HEK293 (cell line): Measurements from ENCODE around the gene NXPH2.
A peak's percentile ranks its signal among the peaks of the same experiment; 100 is the strongest.
"Not testable (repeated sequence)": the region's sequence is repeated elsewhere in the genome, so short reads cannot be mapped to it uniquely, and the experiment has no call there.

Source experiments
- CTCF ChIA-PET: fragments of 350-600 bp; formaldehyde crosslinking; extraction: SDS; loops from one replicate; lab custom pipeline; 2021; ENCODE audit warnings: antibody characterized with exemption; lab: Yijun Ruan, JAX
- POLR2A ChIA-PET: fragments of 300-600 bp; formaldehyde crosslinking; extraction: SDS; loops from one replicate; lab custom pipeline; 2020; ENCODE audit warnings: antibody characterized with exemption, inconsistent platforms; lab: Yijun Ruan, JAX
- H3K27ac ChIP-seq: fragments of 200-500 bp; sonication (Bioruptor generic); 2 replicates; pipeline ENCODE4 v1.5.1; 2014; ENCODE audit warnings: low read depth, low read length, control low read depth, inconsistent platforms; ENCODE audit errors: extremely low read depth
- H3K36me3 ChIP-seq, 2 experiments: fragments of 200-500 bp in 1 of 2; sonication (Bioruptor generic) in 1 of 2; 1 replicate in 1 of 2; 2 replicates in 1 of 2; pipeline ENCODE4 v1.5.1; 2014 to 2017; ENCODE audit warnings: inconsistent platforms in 2 of 2, low read length in 2 of 2; ENCODE audit not compliant: control insufficient read depth in 2 of 2, insufficient read depth in 1 of 2
- H3K4me1 ChIP-seq: fragments of 200-500 bp; sonication (Bioruptor generic); 2 replicates; pipeline ENCODE4 v1.5.1; 2014; ENCODE audit warnings: mild to moderate bottlenecking, low read length, inconsistent platforms; ENCODE audit not compliant: control insufficient read depth, insufficient read depth
- H3K4me3 ChIP-seq: 2 replicates; pipeline ENCODE4 v1.5.1; 2011; ENCODE audit warnings: low read depth, mild to moderate bottlenecking, control low read depth, low read length, moderate library complexity
- H3K9me3 ChIP-seq: fragments of 200-500 bp; sonication (Bioruptor generic); 2 replicates; pipeline ENCODE4 v1.5.1; 2014; ENCODE audit warnings: low read depth, low read length, inconsistent platforms; ENCODE audit not compliant: control insufficient read depth, insufficient read depth
- BCL11A ChIP-seq: fragments of 450-650 bp; formaldehyde crosslinking; IDR thresholded peaks from 2 replicates; pipeline ENCODE4 v1.5.1; 2016; ENCODE audit warnings: low read depth, missing biosample characterization, missing genetic modification characterization
- FEZF1 ChIP-seq: fragments of 450-650 bp; formaldehyde crosslinking; IDR thresholded peaks from 2 replicates; pipeline ENCODE4 v1.5.1; 2016; ENCODE audit warnings: missing biosample characterization, missing genetic modification characterization
- OSR2 ChIP-seq: fragments of 450-650 bp; formaldehyde crosslinking; IDR thresholded peaks from 2 replicates; pipeline ENCODE4 v1.5.1; 2016; ENCODE audit warnings: missing biosample characterization, missing genetic modification characterization
- SCRT1 ChIP-seq: fragments of 450-650 bp; formaldehyde crosslinking; IDR thresholded peaks from 2 replicates; pipeline ENCODE4 v1.5.1; 2016; ENCODE audit warnings: missing biosample characterization, missing genetic modification characterization, borderline replicate concordance
- SETDB1 ChIP-seq: IDR thresholded peaks from one replicate; pipeline ENCODE4 v1.6.1; 2017; ENCODE audit warnings: mild to moderate bottlenecking, low read length, moderate library complexity, mixed read lengths; ENCODE audit not compliant: insufficient read length
- SP2 ChIP-seq: fragments of 450-650 bp; formaldehyde crosslinking; IDR thresholded peaks from 2 replicates; pipeline ENCODE4 v1.5.1; 2016; ENCODE audit warnings: missing biosample characterization, missing genetic modification characterization
- TRIM28 ChIP-seq: IDR thresholded peaks from 2 replicates; pipeline ENCODE4 v1.6.1; 2011; ENCODE audit warnings: low read length, control low read depth, borderline replicate concordance
- ZFP69B ChIP-seq: fragments of 450-650 bp; formaldehyde crosslinking; IDR thresholded peaks from 2 replicates; pipeline ENCODE4 v1.5.1; 2016; ENCODE audit warnings: missing biosample characterization, missing genetic modification characterization
- ZNF121 ChIP-seq: fragments of 450-650 bp; formaldehyde crosslinking; IDR thresholded peaks from 2 replicates; pipeline ENCODE4 v1.5.1; 2016; ENCODE audit warnings: missing biosample characterization, missing genetic modification characterization
- ZNF138 ChIP-seq: fragments of 450-650 bp; formaldehyde crosslinking; IDR thresholded peaks from 2 replicates; pipeline ENCODE4 v1.5.1; 2016; ENCODE audit warnings: missing biosample characterization, missing genetic modification characterization, borderline replicate concordance
- ZNF155 ChIP-seq: fragments of 450-650 bp; formaldehyde crosslinking; IDR thresholded peaks from 2 replicates; pipeline ENCODE4 v1.5.1; 2016; ENCODE audit warnings: missing biosample characterization, missing genetic modification characterization
- ZNF184 ChIP-seq: fragments of 450-650 bp; IDR thresholded peaks from 2 replicates; pipeline ENCODE4 v1.5.1; 2018; ENCODE audit warnings: missing biosample characterization, mild to moderate bottlenecking, missing genetic modification characterization
- ZNF280D ChIP-seq: fragments of 450-650 bp; formaldehyde crosslinking; IDR thresholded peaks from 2 replicates; pipeline ENCODE4 v1.5.1; 2016; ENCODE audit warnings: missing biosample characterization, missing genetic modification characterization
- ZNF324 ChIP-seq: fragments of 450-650 bp; formaldehyde crosslinking; IDR thresholded peaks from 2 replicates; pipeline ENCODE4 v1.5.1; 2016; ENCODE audit warnings: missing biosample characterization, missing genetic modification characterization
- ZNF350 ChIP-seq: fragments of 450-650 bp; formaldehyde crosslinking; IDR thresholded peaks from 2 replicates; pipeline ENCODE4 v1.5.0; 2017; ENCODE audit warnings: missing biosample characterization, mild to moderate bottlenecking, missing genetic modification characterization
- ZNF404 ChIP-seq: fragments of 450-650 bp; formaldehyde crosslinking; IDR thresholded peaks from 2 replicates; pipeline ENCODE4 v1.5.1; 2017; ENCODE audit warnings: missing biosample characterization, missing genetic modification characterization
- ZNF423 ChIP-seq: fragments of 450-650 bp; formaldehyde crosslinking; IDR thresholded peaks from 2 replicates; pipeline ENCODE4 v1.5.1; 2016; ENCODE audit warnings: missing biosample characterization, missing genetic modification characterization
- ZNF426 ChIP-seq: fragments of 450-650 bp; formaldehyde crosslinking; IDR thresholded peaks from 2 replicates; pipeline ENCODE4 v1.5.1; 2017; ENCODE audit warnings: missing biosample characterization, missing genetic modification characterization, mild to moderate bottlenecking, inconsistent platforms, moderate library complexity
- ZNF449 ChIP-seq: fragments of 450-650 bp; formaldehyde crosslinking; IDR thresholded peaks from 2 replicates; pipeline ENCODE4 v1.5.1; 2017; ENCODE audit warnings: missing biosample characterization, mild to moderate bottlenecking, missing genetic modification characterization, moderate library complexity
- ZNF555 ChIP-seq: fragments of 450-650 bp; formaldehyde crosslinking; conservative IDR thresholded peaks from 2 replicates; pipeline ENCODE4 v1.5.1; 2017; ENCODE audit warnings: missing biosample characterization, mild to moderate bottlenecking, missing genetic modification characterization, inconsistent platforms
- ZNF658 ChIP-seq: fragments of 450-650 bp; formaldehyde crosslinking; IDR thresholded peaks from 2 replicates; pipeline ENCODE4; 2016; ENCODE audit warnings: missing biosample characterization, missing genetic modification characterization
- ZNF692 ChIP-seq: fragments of 450-650 bp; formaldehyde crosslinking; IDR thresholded peaks from 2 replicates; pipeline ENCODE4 v1.5.1; 2016; ENCODE audit warnings: missing biosample characterization, missing genetic modification characterization
- ZNF707 ChIP-seq: fragments of 450-650 bp; formaldehyde crosslinking; IDR thresholded peaks from 2 replicates; pipeline ENCODE4 v1.5.1; 2016; ENCODE audit warnings: missing biosample characterization, missing genetic modification characterization
- ZNF777 ChIP-seq: fragments of 450-650 bp; formaldehyde crosslinking; IDR thresholded peaks from 2 replicates; pipeline ENCODE4 v1.5.1; 2017; ENCODE audit warnings: missing biosample characterization, missing genetic modification characterization, borderline replicate concordance
- ZNF791 ChIP-seq: fragments of 450-650 bp; formaldehyde crosslinking; IDR thresholded peaks from 2 replicates; pipeline ENCODE4 v1.5.1; 2016; ENCODE audit warnings: missing biosample characterization, missing genetic modification characterization
- ZSCAN18 ChIP-seq: fragments of 450-650 bp; formaldehyde crosslinking; IDR thresholded peaks from 2 replicates; pipeline ENCODE4 v1.5.1; 2016; ENCODE audit warnings: missing biosample characterization, missing genetic modification characterization

The NXPH2 gene

GRCh38 chr2:138741851-138742250 is 38.3 kb downstream of the NXPH2 start:
- Histone ChIP-seq H3K27ac (no peak overlapping the region), H3K4me3 (no peak overlapping the region), H3K36me3 (no peaks in the 10 kb centered on the region)
- POLR2A ChIA-PET, result no interaction called here
- TF ChIP-seq ZNF449 (tag by site-specific recombination) (no peak), ZNF324 (no peak), ZNF155 (tag by site-specific recombination) (no peak), ZNF121 (tag by site-specific recombination) (no peak), ZNF138 (tag by site-specific recombination) (no peak), ZNF777 (tag by site-specific recombination) (no peak), ZNF692 (no peak), ZSCAN18 (tag by site-specific recombination) (no peak), ZFP69B (tag by site-specific recombination) (no peak), ZNF658 (tag by site-specific recombination) (no peak)
- TF ChIP-seq, all 188 proteins: peak for 0
- Histone ChIP-seq H3K9me3 (no peaks in the 10 kb centered on the region), H3K4me1 (no peaks in the 10 kb centered on the region)
- CTCF ChIA-PET, result interaction anchor here (0.7 kb wide), 1 partner anchor 775 kb away, joined by 3 read pairs; no protein-coding TSS in a partner anchor

- H3K36me3 ChIP-seq, H3K4me1 ChIP-seq, POLR2A ChIA-PET, H3K4me3 ChIP-seq, H3K9me3 ChIP-seq, H3K27ac ChIP-seq: not testable (repeated sequence)
- peak; percentile 61 for TF ChIP-seq ZNF707 (tag by site-specific recombination)
- CTCF ChIA-PET, result interaction anchor here (0.7 kb wide), 1 partner anchor 19 kb away, joined by 4 read pairs; no protein-coding TSS in a partner anchor
These were observed 43.1 kb downstream of the NXPH2 start for GRCh38 chr2:138737009-138737554.

- Histone ChIP-seq H3K4me3 (no peak overlapping the region), H3K4me1 (no peaks in the 10 kb centered on the region), H3K27ac (no peak overlapping the region), H3K36me3 (no peaks in the 10 kb centered on the region), H3K9me3 (no peaks in the 10 kb centered on the region; the same call in 1 of the 2 replicates)
- ChIA-PET POLR2A (no interaction called here), CTCF (interaction anchor here (0.7 kb wide), 1 partner anchor 980 kb away, joined by 3 read pairs; no protein-coding TSS in a partner anchor)
- TF ChIP-seq ZNF423 (no peak), ZNF404 (tag by site-specific recombination) (no peak), ZNF350 (tag by site-specific recombination) (no peak), SP2 (tag by site-specific recombination) (no peak), FEZF1 (tag by site-specific recombination) (no peak), SCRT1 (no peak), SETDB1 (no peak), OSR2 (tag by site-specific recombination) (no peak), BCL11A (tag by site-specific recombination) (no peak), ZNF555 (no peak), ZNF426 (no peak), ZNF184 (tag by site-specific recombination) (no peak), ZNF280D (no peak), TRIM28 (no peak), ZNF791 (tag by site-specific recombination) (no peak)
These were observed 47.5 kb downstream of the NXPH2 start for GRCh38 chr2:138732651-138733050.
